Measurements from ENCODE around the gene ARHGAP18. TPM values are rescaled to one million over a fixed set of nuclear protein-coding genes. Genes with fewer than 3 reads are reported as not detected.

The ARHGAP18 gene
- total and polyA plus RNA-seq, 12 donors = 2.2 to 15.4 (median 4.1) TPM

DNA sequence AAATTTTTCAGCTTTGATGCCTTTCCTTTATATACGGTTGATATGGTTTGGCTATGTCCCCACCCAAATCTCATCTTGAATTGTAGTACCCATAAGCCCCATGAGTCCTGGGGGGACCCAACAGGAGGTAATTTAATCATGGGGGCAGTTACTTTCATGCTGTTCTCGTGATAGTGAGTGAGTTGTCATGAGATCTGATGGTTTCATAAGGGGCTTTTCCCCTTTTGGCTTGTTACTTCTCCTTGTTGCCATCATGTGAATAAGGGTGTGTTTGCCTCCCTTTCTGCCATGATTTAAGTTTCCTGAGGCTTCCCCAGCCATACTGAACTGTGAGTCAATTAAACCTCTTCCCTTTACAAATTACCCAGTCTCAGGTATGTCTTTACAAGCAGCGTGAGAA, 66.8 kb downstream of the ARHGAP18 start:
- intact Hi-C loops (cut with DNase I) = loop anchor here in 1 of 10 donors (10.0 kb wide), 1 partner anchor 62 kb away; no protein-coding TSS in a partner anchor
- peak overlapping the region in 5 of 10 donors; percentile 2 to 75 (median 66) for H3K27ac ChIP-seq
- H3K27me3 ChIP-seq = no peaks in the 10 kb centered on the region
- no peak for DNase-seq
- H3K36me3 ChIP-seq = peaks cover 0 to 17% (median 0%) of the 10 kb centered on the region in 9 donors
- no peak for ATAC-seq
- no peak overlapping the region for H3K4me3 ChIP-seq
- no peaks in the 10 kb centered on the region for H3K9me3 ChIP-seq
- TF ChIP-seq, protein P1, sequence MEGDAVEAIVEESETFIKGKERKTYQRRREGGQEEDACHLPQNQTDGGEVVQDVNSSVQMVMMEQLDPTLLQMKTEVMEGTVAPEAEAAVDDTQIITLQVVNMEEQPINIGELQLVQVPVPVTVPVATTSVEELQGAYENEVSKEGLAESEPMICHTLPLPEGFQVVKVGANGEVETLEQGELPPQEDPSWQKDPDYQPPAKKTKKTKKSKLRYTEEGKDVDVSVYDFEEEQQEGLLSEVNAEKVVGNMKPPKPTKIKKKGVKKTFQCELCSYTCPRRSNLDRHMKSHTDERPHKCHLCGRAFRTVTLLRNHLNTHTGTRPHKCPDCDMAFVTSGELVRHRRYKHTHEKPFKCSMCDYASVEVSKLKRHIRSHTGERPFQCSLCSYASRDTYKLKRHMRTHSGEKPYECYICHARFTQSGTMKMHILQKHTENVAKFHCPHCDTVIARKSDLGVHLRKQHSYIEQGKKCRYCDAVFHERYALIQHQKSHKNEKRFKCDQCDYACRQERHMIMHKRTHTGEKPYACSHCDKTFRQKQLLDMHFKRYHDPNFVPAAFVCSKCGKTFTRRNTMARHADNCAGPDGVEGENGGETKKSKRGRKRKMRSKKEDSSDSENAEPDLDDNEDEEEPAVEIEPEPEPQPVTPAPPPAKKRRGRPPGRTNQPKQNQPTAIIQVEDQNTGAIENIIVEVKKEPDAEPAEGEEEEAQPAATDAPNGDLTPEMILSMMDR (IDR thresholded peaks at IDR 0.05) = no peak
- H3K4me1 ChIP-seq = peaks cover 0 to 59% (median 43%) of the 10 kb centered on the region in 9 donors
- 79 to 81% methylated on average over 3 of the region's 3 CpGs for WGBS, 2 donors

DNA sequence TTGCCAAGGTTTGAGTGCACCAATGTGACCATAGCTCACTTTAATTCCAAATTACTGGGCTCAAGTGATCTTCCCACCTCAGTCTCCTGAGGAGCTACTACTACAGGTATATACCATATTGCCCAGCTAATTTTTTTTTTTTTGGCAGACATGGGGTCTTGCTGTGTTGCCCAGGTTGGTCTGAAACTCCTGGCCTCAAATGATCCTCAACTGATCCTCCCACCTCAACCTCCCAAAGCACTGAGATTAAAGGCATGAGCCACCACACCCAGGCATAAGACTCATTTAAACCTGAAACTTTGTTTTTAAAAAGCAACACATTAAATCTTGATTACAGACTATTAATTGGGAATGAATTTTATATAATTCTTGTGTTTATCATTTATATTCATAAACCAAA, 67.7 kb downstream of the ARHGAP18 start:
- Histone ChIP-seq H3K36me3 (peaks cover 0 to 25% (median 0%) of the 10 kb centered on the region in 9 donors), H3K27ac (peak overlapping the region in 1 of 10 donors; percentile 18), H3K4me1 (peaks cover 0 to 63% (median 50%) of the 10 kb centered on the region in 9 donors), H3K27me3 (no peaks in the 10 kb centered on the region), H3K4me3 (no peak overlapping the region), H3K9me3 (no peaks in the 10 kb centered on the region)
- TF ChIP-seq, protein P1 (IDR thresholded peaks at IDR 0.05) = no peak
- intact Hi-C loops (cut with DNase I) = loop anchor here in 1 of 10 donors (10.0 kb wide), 1 partner anchor 62 kb away; no protein-coding TSS in a partner anchor
- DNase-seq (no peak), ATAC-seq (no peak)

DNA sequence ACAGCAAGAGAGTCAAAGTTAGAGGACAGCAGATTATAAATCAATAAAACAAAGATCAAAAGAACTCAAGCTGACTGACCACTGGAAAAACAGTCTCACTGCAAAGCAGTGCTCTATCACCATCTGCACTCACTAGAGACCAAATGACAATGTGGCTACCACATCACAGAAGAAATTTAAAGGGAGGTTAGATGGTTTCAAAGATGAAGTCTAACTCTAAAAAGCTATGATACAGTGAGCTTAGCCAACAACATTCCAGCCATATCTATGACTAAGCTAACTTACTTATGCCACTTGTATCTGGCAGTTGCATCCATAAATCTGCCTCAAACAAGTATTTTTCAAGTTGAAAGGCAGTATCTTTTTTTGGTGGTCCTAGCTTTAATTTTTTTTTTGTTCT, 68.6 kb downstream of the ARHGAP18 start:
- no peaks in the 10 kb centered on the region for H3K9me3 ChIP-seq
- ATAC-seq = no peak
- H3K36me3 ChIP-seq = peaks cover 0 to 35% (median 0%) of the 10 kb centered on the region in 9 donors
- H3K27me3 ChIP-seq = no peaks in the 10 kb centered on the region
- H3K4me3 ChIP-seq = no peak overlapping the region
- H3K4me1 ChIP-seq = peaks cover 0 to 56% (median 42%) of the 10 kb centered on the region in 9 donors
- TF ChIP-seq, protein P1 (IDR thresholded peaks at IDR 0.05) = no peak
- peak overlapping the region in 1 of 10 donors; percentile 19 for H3K27ac ChIP-seq
- no peak for DNase-seq
- intact Hi-C loops (cut with DNase I) = loop anchor here in 1 of 10 donors (10.0 kb wide), 1 partner anchor 63 kb away; no protein-coding TSS in a partner anchor

DNA sequence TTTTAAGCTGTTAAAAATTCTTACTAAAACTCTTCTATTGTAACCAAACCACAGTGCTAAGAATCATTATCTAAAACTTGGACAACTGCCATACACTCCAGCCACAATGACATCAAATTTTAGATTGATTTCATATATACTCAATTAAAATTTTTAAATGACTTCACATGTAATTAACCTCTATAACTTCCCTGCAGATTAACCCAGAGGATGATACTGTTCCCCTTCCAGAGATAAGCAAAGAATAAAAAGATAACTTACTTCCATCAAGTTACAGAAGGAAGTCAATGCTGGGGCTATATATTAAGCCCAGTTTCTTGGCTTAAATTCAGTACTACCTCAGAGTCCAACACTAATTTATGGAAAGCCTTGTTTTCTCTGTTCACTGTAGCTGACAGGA, 71.3 kb downstream of the ARHGAP18 start:
- H3K27me3 ChIP-seq = no peaks in the 10 kb centered on the region
- H3K36me3 ChIP-seq = peaks cover 0 to 50% (median 0%) of the 10 kb centered on the region in 9 donors
- no peak overlapping the region for H3K4me3 ChIP-seq
- ATAC-seq = no peak
- H3K27ac ChIP-seq = peak overlapping the region in 7 of 10 donors; percentile 1 to 59 (median 39)
- TF ChIP-seq, protein P1 (IDR thresholded peaks at IDR 0.05) = no peak
- H3K4me1 ChIP-seq = peaks cover 0 to 50% (median 31%) of the 10 kb centered on the region in 9 donors
- intact Hi-C loops (cut with DNase I) = no loop called here
- H3K9me3 ChIP-seq = no peaks in the 10 kb centered on the region
- no peak for DNase-seq
